ENCODE data around the gene HOXD11.

GRCh38 chr2:176099728-176100546, 7.1 kb upstream of the HOXD11 start, which contains the start of gene HOXD12:
- TF ChIP-seq EZH2 (IDR thresholded peaks at IDR 0.05; ENCODE audit: insufficient read depth, poor library complexity, severe bottlenecking), result no peak
- no peak for TF ChIP-seq EZH2phosphoT487 (IDR thresholded peaks at IDR 0.05; ENCODE audit: insufficient read depth, low read depth)

All from GM23248 (cell line).